HG02763 (cell line): Measurements from ENCODE around the gene OR4F17.
"Not testable (repeated sequence)": the region's sequence is repeated elsewhere in the genome, so short reads cannot be mapped to it uniquely, and the experiment has no call there.

Experiments used
- ATAC-seq: cut with Tn5 transposase; IDR thresholded peaks from one replicate; pipeline ENCODE4 v1.9.1; 2021; ENCODE audit warnings: mild to moderate bottlenecking, moderate library complexity; ENCODE audit not compliant: unreplicated experiment

The OR4F17 gene

GRCh38 chr19:106804-107203 lies at the start of gene OR4F17:
Gene OR4F17 (plus strand): TSS chr19:107104. CDS start chr19:110679, 3,575 bp downstream.
- ATAC-seq: not testable (repeated sequence)

GRCh38 chr19:70793-71192 lies 36.1 kb upstream of the OR4F17 start:
- not testable (repeated sequence) for ATAC-seq

- not testable (repeated sequence) for ATAC-seq
Measured at GRCh38 chr19:82864-83263, 24.0 kb upstream of the OR4F17 start.

DNA sequence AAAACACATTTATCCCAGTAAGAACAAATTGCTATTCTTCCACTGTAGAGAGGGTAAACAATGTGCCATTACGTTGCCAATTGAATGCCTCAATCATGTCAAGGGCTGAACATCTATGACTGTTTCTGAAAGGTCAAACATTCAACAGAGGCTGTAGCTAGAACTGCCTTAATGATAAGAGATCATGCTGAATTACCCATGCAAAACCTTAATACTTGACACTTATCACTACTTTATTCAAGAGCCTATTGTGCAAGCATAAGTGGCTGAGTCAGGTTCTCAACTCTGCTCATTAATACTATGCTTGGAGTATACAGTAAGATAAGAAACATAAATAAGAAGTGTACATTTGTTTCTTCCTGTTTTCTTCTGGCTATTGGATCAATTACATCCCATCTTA lies 23.3 kb upstream of the OR4F17 start:
- not testable (repeated sequence) for ATAC-seq

DNA sequence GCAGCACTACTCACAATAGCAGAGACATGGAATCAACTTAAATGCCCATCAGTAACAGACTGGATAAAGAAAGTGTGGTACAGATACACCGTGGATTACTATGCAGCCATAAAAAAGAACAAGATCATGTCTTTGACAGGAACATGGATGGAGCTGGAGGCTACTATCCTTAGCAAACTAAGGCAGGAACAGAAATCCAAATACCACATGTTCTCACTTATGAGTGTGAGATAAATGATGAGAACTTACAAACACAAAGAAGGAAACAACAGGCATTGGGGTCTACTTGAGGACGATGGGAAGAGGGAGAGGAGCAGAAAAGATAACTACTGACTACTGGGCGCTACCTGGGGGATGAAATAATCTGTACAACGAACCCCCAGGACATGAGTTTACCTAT lies 16.2 kb upstream of the OR4F17 start:
- not testable (repeated sequence) for ATAC-seq

- not testable (repeated sequence) for ATAC-seq
Measured at GRCh38 chr19:94794-95193, 12.1 kb upstream of the OR4F17 start.

DNA sequence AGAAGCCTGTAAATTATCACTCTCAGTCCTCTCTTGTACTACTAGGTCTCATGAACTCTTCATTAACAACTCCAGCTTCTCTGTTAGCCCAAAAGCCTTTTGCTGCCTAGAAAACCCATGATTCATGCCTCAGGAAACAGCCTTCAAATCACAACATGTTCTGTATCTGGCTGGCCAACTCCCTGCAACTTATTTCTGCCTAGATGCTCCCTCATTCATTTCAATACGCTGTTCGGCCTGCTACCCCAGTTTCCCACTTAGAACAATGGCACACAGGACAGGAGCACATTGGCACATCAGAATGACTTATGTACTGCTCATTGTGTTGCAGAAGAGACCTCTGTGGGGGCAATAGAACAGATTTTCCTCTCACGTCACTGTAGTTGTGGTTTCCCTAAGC lies 9.3 kb upstream of the OR4F17 start:
- not testable (repeated sequence) for ATAC-seq

DNA sequence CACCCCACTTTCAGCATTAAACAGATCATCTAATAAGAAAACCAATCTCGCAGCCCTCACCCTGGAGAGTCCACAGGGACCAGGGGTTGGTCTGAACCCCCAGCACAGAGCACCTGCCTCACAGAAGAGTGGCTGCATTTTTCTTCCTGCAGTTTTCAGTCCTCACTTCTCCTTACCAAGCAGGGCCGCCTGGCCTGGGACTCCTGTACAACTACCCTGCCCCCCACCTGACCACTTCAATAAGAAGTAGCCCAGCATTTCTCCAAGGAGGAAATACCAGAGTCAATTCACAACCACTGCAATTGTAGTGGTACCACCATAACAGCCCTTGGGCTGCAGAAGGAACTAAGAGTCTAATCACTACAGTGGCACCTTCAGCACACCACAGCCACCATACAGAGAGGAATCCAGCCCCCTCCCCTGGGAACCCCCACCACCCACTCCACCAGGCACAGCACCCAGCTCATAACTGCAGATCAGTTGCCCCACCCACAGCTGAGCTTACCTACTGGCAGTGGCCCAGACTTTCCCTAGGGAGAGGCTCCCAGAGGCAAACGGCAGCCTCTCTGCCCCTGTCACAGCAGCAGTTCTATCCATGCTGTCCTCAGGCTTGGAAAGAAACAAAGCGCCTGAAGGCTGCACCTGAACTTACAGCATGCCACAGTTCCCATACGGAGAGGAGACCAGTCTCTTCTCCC lies 13.7 kb downstream of the OR4F17 start:
- not testable (repeated sequence) for ATAC-seq
